RWPE2 (cell line): ENCODE results near the gene ITGAE.
"Not testable (repeated sequence)": the region's sequence is repeated elsewhere in the genome, so short reads cannot be mapped to it uniquely, and the experiment has no call there.

Experiments used
- ATAC-seq: fragments of 200-7000 bp; cut with Tn5 transposase; 3 replicates; pipeline ENCODE4 v1.9.1; 2021; ENCODE audit warnings: low read depth
- DNase-seq: peaks from one replicate; pipeline ENCODE4 v3.0.0-alpha.2; 2020; ENCODE audit warnings: low spot score
- H3K27ac ChIP-seq: fragments of 450-650 bp; 2 replicates; pipeline ENCODE4 v1.5.1; 2017; ENCODE audit warnings: mild to moderate bottlenecking; ENCODE audit not compliant: poor library complexity, severe bottlenecking
- H3K27me3 ChIP-seq: fragments of 250-450 bp; sonication (Bioruptor Pico); 2 replicates; pipeline ENCODE4 v1.5.1; 2021; ENCODE audit warnings: mild to moderate bottlenecking, moderate library complexity; ENCODE audit not compliant: insufficient read depth, poor library complexity, severe bottlenecking
- H3K36me3 ChIP-seq: fragments of 250-450 bp; sonication (Bioruptor Pico); 2 replicates; pipeline ENCODE4 v1.5.1; 2020; ENCODE audit warnings: low read depth, mild to moderate bottlenecking, moderate library complexity
- H3K4me1 ChIP-seq: fragments of 250-450 bp; sonication (Bioruptor Pico); 2 replicates; pipeline ENCODE4 v1.5.1; 2021; ENCODE audit warnings: mild to moderate bottlenecking, moderate library complexity; ENCODE audit not compliant: insufficient read depth, poor library complexity, severe bottlenecking
- H3K4me3 ChIP-seq: fragments of 250-450 bp; sonication (Bioruptor Pico); 2 replicates; pipeline ENCODE4 v1.5.1; 2021; ENCODE audit warnings: mild to moderate bottlenecking, moderate library complexity; ENCODE audit not compliant: severe bottlenecking
- H3K9me3 ChIP-seq: fragments of 250-450 bp; sonication (Bioruptor Pico); 2 replicates; pipeline ENCODE4 v1.5.1; 2021; ENCODE audit warnings: mild to moderate bottlenecking, moderate library complexity; ENCODE audit not compliant: severe bottlenecking
- CTCF ChIP-seq: fragments of 450-650 bp; IDR thresholded peaks from one replicate; pipeline ENCODE4 v1.5.1; 2017; ENCODE audit warnings: mild to moderate bottlenecking, moderate library complexity; ENCODE audit not compliant: poor library complexity, severe bottlenecking

The ITGAE gene

GRCh38 chr17:3704931-3705717, 95.9 kb downstream of the ITGAE start:
- DNase-seq (no peak), ATAC-seq (no peak)
- no peak for TF ChIP-seq CTCF
- Histone ChIP-seq H3K27me3 (no peaks in the 10 kb centered on the region), H3K4me1 (no peaks in the 10 kb centered on the region), H3K27ac (no peak overlapping the region), H3K9me3 (no peaks in the 10 kb centered on the region), H3K36me3 (no peaks in the 10 kb centered on the region), H3K4me3 (no peak overlapping the region)

GRCh38 chr17:3702041-3702539, 98.9 kb downstream of the ITGAE start:
- not testable (repeated sequence) for H3K36me3 ChIP-seq, DNase-seq, H3K27ac ChIP-seq, H3K4me1 ChIP-seq, H3K9me3 ChIP-seq, H3K27me3 ChIP-seq, H3K4me3 ChIP-seq, ATAC-seq

GRCh38 chr17:3699951-3700350, 101.0 kb downstream of the ITGAE start:
- peaks cover 4% of the 10 kb centered on the region for H3K9me3 ChIP-seq
- no peak overlapping the region for H3K27ac ChIP-seq
- no peaks in the 10 kb centered on the region for H3K27me3 ChIP-seq
- DNase-seq (no peak), ATAC-seq (no peak)
- no peaks in the 10 kb centered on the region for H3K4me1 ChIP-seq
- no peak for TF ChIP-seq CTCF
- no peaks in the 10 kb centered on the region for H3K36me3 ChIP-seq
- no peak overlapping the region for H3K4me3 ChIP-seq

- H3K4me3 ChIP-seq, result no peak overlapping the region
- H3K9me3 ChIP-seq, result peaks cover 4% of the 10 kb centered on the region
- no peak for DNase-seq
- H3K4me1 ChIP-seq, result no peaks in the 10 kb centered on the region
- H3K27ac ChIP-seq, result no peak overlapping the region
- H3K36me3 ChIP-seq, result no peaks in the 10 kb centered on the region
- no peak for ATAC-seq
- TF ChIP-seq CTCF, result no peak
- H3K27me3 ChIP-seq, result no peaks in the 10 kb centered on the region
Measured at GRCh38 chr17:3698139-3698538, 102.8 kb downstream of the ITGAE start.

GRCh38 chr17:3697103-3697476, 103.9 kb downstream of the ITGAE start:
- Histone ChIP-seq H3K4me1 (no peaks in the 10 kb centered on the region), H3K27ac (no peak overlapping the region), H3K4me3 (no peak overlapping the region), H3K36me3 (no peaks in the 10 kb centered on the region), H3K27me3 (no peaks in the 10 kb centered on the region), H3K9me3 (peaks cover 4% of the 10 kb centered on the region)
- no peak for TF ChIP-seq CTCF
- DNase-seq, result no peak
- ATAC-seq, result no peak
